ENCODE measurements around the gene AMIGO1. TPM values are rescaled to one million over a fixed set of nuclear protein-coding genes. Genes with fewer than 3 reads are reported as not detected.

The AMIGO1 gene
- total and polyA plus RNA-seq, 2 of the 8 experiments (the other 6 are each of a cell fraction or from before 2014, with no cell fraction given): 1.5 to 2.7 TPM

DNA sequence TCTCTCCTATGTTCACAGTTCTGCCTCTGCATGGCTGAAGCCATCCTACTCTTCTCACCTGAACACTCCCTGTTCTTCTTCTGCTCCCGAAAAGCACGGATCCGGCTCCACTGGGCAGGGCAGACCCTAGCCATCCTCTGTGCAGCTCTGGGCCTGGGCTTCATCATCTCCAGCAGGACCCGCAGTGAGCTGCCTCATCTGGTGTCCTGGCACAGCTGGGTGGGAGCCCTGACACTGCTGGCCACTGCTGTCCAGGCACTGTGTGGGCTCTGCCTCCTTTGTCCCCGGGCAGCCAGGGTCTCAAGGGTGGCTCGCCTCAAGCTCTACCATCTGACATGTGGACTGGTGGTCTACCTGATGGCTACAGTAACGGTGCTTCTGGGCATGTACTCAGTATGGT lies 13.8 kb downstream of the AMIGO1 start:
- H3K4ac ChIP-seq (replicated peaks; ENCODE audit: insufficient read length, low read depth, low read length): no peak overlapping the region
- H4K5ac ChIP-seq (ENCODE audit: insufficient read length, low read depth, low read length): no peak overlapping the region
- H2BK120ac ChIP-seq (replicated peaks; ENCODE audit: low read depth, low read length): no peak overlapping the region
- no peak overlapping the region for H3K56ac ChIP-seq (replicated peaks; ENCODE audit: insufficient read length, low read depth, low read length)
- no peak overlapping the region for H2AK5ac ChIP-seq (ENCODE audit: low read depth, low read length)
- no peaks in the 10 kb centered on the region for H3K79me2 ChIP-seq (ENCODE audit: control insufficient read depth in 1 of 2, insufficient read depth in 2 of 2, low read length in 2 of 2)
- no peak overlapping the region for H3K14ac ChIP-seq (ENCODE audit: insufficient read length)
- H4K8ac ChIP-seq (ENCODE audit: extremely low read depth, insufficient read depth, low read length): no peak overlapping the region
- no peak overlapping the region for H3K27ac ChIP-seq (ENCODE audit: low read depth, low read length)
- H3K36me3 ChIP-seq (ENCODE audit: control insufficient read depth in 2 of 4, insufficient read depth in 4 of 4, low read length in 3 of 4): peaks cover 0 to 1% (median 0%) of the 10 kb centered on the region in 4 experiments; a peak in 2 of 8 replicates
- H2BK15ac ChIP-seq (ENCODE audit: low read length): no peak overlapping the region; the same call in 1 of the 2 replicates
- no peak overlapping the region for H2AFZ ChIP-seq (ENCODE audit: low read length)
- H3K23me2 ChIP-seq (ENCODE audit: low read depth, low read length): peaks cover 2% of the 10 kb centered on the region
- H2BK20ac ChIP-seq (ENCODE audit: low read length): no peak overlapping the region
- H3K18ac ChIP-seq (ENCODE audit: extremely low read depth, low read length): no peak overlapping the region
- H3K4me3 ChIP-seq (ENCODE audit: extremely low read depth in 1 of 4, insufficient read depth in 2 of 4, low read depth in 3 of 4, low read length in 4 of 4): no peak overlapping the region
- no peak overlapping the region for H3K23ac ChIP-seq (ENCODE audit: insufficient read length)
- H3K9me3 ChIP-seq (ENCODE audit: insufficient read depth in 2 of 2, low read depth in 1 of 2, low read length in 1 of 2): no peaks in the 10 kb centered on the region
- ChIA-PET POLR2A (ENCODE audit: partially characterized antibody) (interaction anchor here (1.1 to 3.2 kb wide), 5 partner anchors 14 to 70 kb away, joined by 3 to 20 read pairs (median 6); partner anchors contain the start of genes AMIGO1 and PSMA5), CTCF (ENCODE audit: partially characterized antibody) (interaction anchor here (0.7 to 43.7 kb wide), 4 partner anchors 10 to 39 kb away, joined by 3 to 1755 read pairs (median 380); partner anchors contain the start of genes AMIGO1, ATXN7L2 and GPR61)
- WGBS, 2 experiments (ENCODE audit: extremely low coverage in 1 of 2, insufficient coverage in 1 of 2, insufficient read length in 1 of 2, insufficient replicate concordance in 2 of 2, low coverage in 1 of 2, low lambda C conversion rate in 2 of 2, missing lambda C conversion rate in 1 of 2): 87% methylated on average over 7 of the region's 7 CpGs; no CpG with 5 or more reads in 1 of the 2 experiments
- no peak overlapping the region for H3K9ac ChIP-seq (replicated peaks in 1 of 4; ENCODE audit: extremely low read depth in 1 of 4, low read depth in 3 of 4, low read length in 3 of 4)
- H4K91ac ChIP-seq (replicated peaks; ENCODE audit: insufficient read length, low read length): no peak overlapping the region
- no peaks in the 10 kb centered on the region; the same call in 1 of the 2 replicates for H3K79me1 ChIP-seq (ENCODE audit: low read depth, low read length)
- no peak overlapping the region for H2BK12ac ChIP-seq (ENCODE audit: low read depth, low read length)
- peaks cover 0 to 3% of the 10 kb centered on the region in 2 experiments for H4K20me1 ChIP-seq (replicated peaks in 1 of 2; ENCODE audit: control insufficient read depth in 1 of 2, insufficient read depth in 2 of 2, low read length in 2 of 2)
- no peak for FAIRE-seq
- H3K4me2 ChIP-seq (ENCODE audit: insufficient read depth in 1 of 2, low read depth in 2 of 2, low read length in 2 of 2): no peak overlapping the region
- no peak for DNase-seq (ENCODE audit: low read depth in 1 of 2, low spot score in 2 of 2)
- H2BK5ac ChIP-seq (ENCODE audit: low read depth, low read length): no peak overlapping the region
- peaks cover 0 to 11% (median 5%) of the 10 kb centered on the region in 4 experiments; a peak in 5 of 7 replicates for H3K4me1 ChIP-seq (replicated peaks in 1 of 4; ENCODE audit: control insufficient read depth in 3 of 4, insufficient read depth in 4 of 4, low read length in 3 of 4)
- no peaks in the 10 kb centered on the region for H3K27me3 ChIP-seq (replicated peaks in 1 of 4; ENCODE audit: control insufficient read depth in 3 of 4, extremely low read depth in 1 of 4, insufficient read depth in 3 of 4, low read length in 3 of 4)
- TF ChIP-seq, protein P1, sequence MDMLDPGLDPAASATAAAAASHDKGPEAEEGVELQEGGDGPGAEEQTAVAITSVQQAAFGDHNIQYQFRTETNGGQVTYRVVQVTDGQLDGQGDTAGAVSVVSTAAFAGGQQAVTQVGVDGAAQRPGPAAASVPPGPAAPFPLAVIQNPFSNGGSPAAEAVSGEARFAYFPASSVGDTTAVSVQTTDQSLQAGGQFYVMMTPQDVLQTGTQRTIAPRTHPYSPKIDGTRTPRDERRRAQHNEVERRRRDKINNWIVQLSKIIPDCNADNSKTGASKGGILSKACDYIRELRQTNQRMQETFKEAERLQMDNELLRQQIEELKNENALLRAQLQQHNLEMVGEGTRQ (IDR thresholded peaks at IDR 0.05; ENCODE audit: low read length): no peak
- TF ChIP-seq CHD1 (IDR thresholded peaks at IDR 0.05; ENCODE audit: low read depth, low read length) (no peak), RFX5 (IDR thresholded peaks at IDR 0.05; ENCODE audit: borderline replicate concordance, low read depth, low read length) (no peak)
